ENCODE results near the gene SMC1B.
"Not testable (repeated sequence)": the region's sequence is repeated elsewhere in the genome, so short reads cannot be mapped to it uniquely, and the experiment has no call there.

The SMC1B gene

GRCh38 chr22:45421349-45422055 is 8.1 kb upstream of the SMC1B start:
- no peak for DNase-seq

- no peak for DNase-seq
These were observed 7.1 kb upstream of the SMC1B start for GRCh38 chr22:45420539-45420938.

GRCh38 chr22:45420011-45420410 is 6.6 kb upstream of the SMC1B start:
- no peak for DNase-seq

- DNase-seq: no peak
These were observed 5.4 kb upstream of the SMC1B start for GRCh38 chr22:45418770-45419138.

- no peak for DNase-seq
These were observed 4.8 kb upstream of the SMC1B start for GRCh38 chr22:45418056-45418769.

GRCh38 chr22:45413013-45413367 is 409 bp downstream of the SMC1B start:
- DNase-seq: no peak

GRCh38 chr22:45407793-45408192 is 5.6 kb downstream of the SMC1B start:
- DNase-seq: no peak

- no peak for DNase-seq
These were observed 10.9 kb downstream of the SMC1B start for GRCh38 chr22:45402466-45402985.

- DNase-seq: no peak
These were observed 13.5 kb downstream of the SMC1B start for GRCh38 chr22:45399712-45400445.

- no peak for DNase-seq
These were observed 15.2 kb downstream of the SMC1B start for GRCh38 chr22:45398214-45398613.

GRCh38 chr22:45397806-45398205 is 15.6 kb downstream of the SMC1B start:
- DNase-seq: no peak

GRCh38 chr22:45389546-45389945 is 23.9 kb downstream of the SMC1B start:
- no peak for DNase-seq

- no peak for DNase-seq
These were observed 32.1 kb downstream of the SMC1B start for GRCh38 chr22:45381348-45381747.

- DNase-seq: no peak
These were observed 36.7 kb downstream of the SMC1B start for GRCh38 chr22:45376703-45377102.

GRCh38 chr22:45376009-45376408 is 37.4 kb downstream of the SMC1B start:
- DNase-seq: no peak

GRCh38 chr22:45373592-45373991 is 39.8 kb downstream of the SMC1B start:
- not testable (repeated sequence) for DNase-seq

GRCh38 chr22:45366713-45367112 is 46.7 kb downstream of the SMC1B start:
- DNase-seq: no peak

- no peak for DNase-seq
These were observed 53.8 kb downstream of the SMC1B start for GRCh38 chr22:45359627-45360026.

- no peak for DNase-seq
These were observed 55.3 kb downstream of the SMC1B start for GRCh38 chr22:45358127-45358526.

- DNase-seq: no peak
These were observed 55.9 kb downstream of the SMC1B start for GRCh38 chr22:45357490-45357889.

- DNase-seq: no peak
These were observed 59.6 kb downstream of the SMC1B start for GRCh38 chr22:45353786-45354185.

GRCh38 chr22:45352757-45353156 is 60.6 kb downstream of the SMC1B start:
- not testable (repeated sequence) for DNase-seq

- no peak for DNase-seq
These were observed 61.4 kb downstream of the SMC1B start for GRCh38 chr22:45351956-45352355.

- no peak for DNase-seq
These were observed 63.5 kb downstream of the SMC1B start for GRCh38 chr22:45349916-45350315.
